ENCODE data around the gene SCMH1.

SCMH1 gene

GRCh38 chr1:41169799-41170180, 72.3 kb downstream of the SCMH1 start:
- no peak for TF ChIP-seq REST (IDR thresholded peaks at IDR 0.05; ENCODE audit: low read depth)
- TF ChIP-seq NFIC (IDR thresholded peaks at IDR 0.05), result no peak
- no peak for TF ChIP-seq CREB1 (IDR thresholded peaks at IDR 0.05; ENCODE audit: low read depth)
- no peak for TF ChIP-seq TAF1 (IDR thresholded peaks at IDR 0.05; ENCODE audit: low read depth)
- no peak for TF ChIP-seq RAD21 (IDR thresholded peaks at IDR 0.05; ENCODE audit: low read depth)
- no peak for TF ChIP-seq TEAD4 (IDR thresholded peaks at IDR 0.05)
- TF ChIP-seq EP300 (IDR thresholded peaks at IDR 0.05; ENCODE audit: borderline replicate concordance), result no peak
- TF ChIP-seq CEBPB (IDR thresholded peaks at IDR 0.05), result no peak
- no peak for TF ChIP-seq ZBTB7A (IDR thresholded peaks at IDR 0.05; ENCODE audit: low read depth)
- no peak for TF ChIP-seq MAX (IDR thresholded peaks at IDR 0.05)
- no peak for TF ChIP-seq YY1 (IDR thresholded peaks at IDR 0.05; ENCODE audit: low read depth)
- TF ChIP-seq, protein P1, sequence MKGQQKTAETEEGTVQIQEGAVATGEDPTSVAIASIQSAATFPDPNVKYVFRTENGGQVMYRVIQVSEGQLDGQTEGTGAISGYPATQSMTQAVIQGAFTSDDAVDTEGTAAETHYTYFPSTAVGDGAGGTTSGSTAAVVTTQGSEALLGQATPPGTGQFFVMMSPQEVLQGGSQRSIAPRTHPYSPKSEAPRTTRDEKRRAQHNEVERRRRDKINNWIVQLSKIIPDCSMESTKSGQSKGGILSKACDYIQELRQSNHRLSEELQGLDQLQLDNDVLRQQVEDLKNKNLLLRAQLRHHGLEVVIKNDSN (IDR thresholded peaks at IDR 0.05), result no peak
- TF ChIP-seq FOXM1 (IDR thresholded peaks at IDR 0.05; ENCODE audit: borderline replicate concordance, low read depth), result no peak

- no peak for TF ChIP-seq CREB1 (IDR thresholded peaks at IDR 0.05; ENCODE audit: low read depth)
- no peak for TF ChIP-seq TCF12 (IDR thresholded peaks at IDR 0.05; ENCODE audit: low read depth)
- TF ChIP-seq RAD21 (IDR thresholded peaks at IDR 0.05; ENCODE audit: low read depth), result no peak
- TF ChIP-seq, protein P1 (IDR thresholded peaks at IDR 0.05), result no peak
- no peak for TF ChIP-seq FOXM1 (IDR thresholded peaks at IDR 0.05; ENCODE audit: borderline replicate concordance, low read depth)
- no peak for TF ChIP-seq REST (IDR thresholded peaks at IDR 0.05; ENCODE audit: low read depth)
- TF ChIP-seq YY1 (IDR thresholded peaks at IDR 0.05; ENCODE audit: low read depth), result no peak
- no peak for TF ChIP-seq TEAD4 (IDR thresholded peaks at IDR 0.05)
- no peak for TF ChIP-seq ZBTB7A (IDR thresholded peaks at IDR 0.05; ENCODE audit: low read depth)
- TF ChIP-seq EP300 (IDR thresholded peaks at IDR 0.05; ENCODE audit: borderline replicate concordance), result no peak
- no peak for TF ChIP-seq EGR1 (IDR thresholded peaks at IDR 0.05)
- no peak for TF ChIP-seq MAX (IDR thresholded peaks at IDR 0.05)
- TF ChIP-seq NFIC (IDR thresholded peaks at IDR 0.05), result no peak
These were observed 72.9 kb downstream of the SCMH1 start for GRCh38 chr1:41169066-41169798.

DNA sequence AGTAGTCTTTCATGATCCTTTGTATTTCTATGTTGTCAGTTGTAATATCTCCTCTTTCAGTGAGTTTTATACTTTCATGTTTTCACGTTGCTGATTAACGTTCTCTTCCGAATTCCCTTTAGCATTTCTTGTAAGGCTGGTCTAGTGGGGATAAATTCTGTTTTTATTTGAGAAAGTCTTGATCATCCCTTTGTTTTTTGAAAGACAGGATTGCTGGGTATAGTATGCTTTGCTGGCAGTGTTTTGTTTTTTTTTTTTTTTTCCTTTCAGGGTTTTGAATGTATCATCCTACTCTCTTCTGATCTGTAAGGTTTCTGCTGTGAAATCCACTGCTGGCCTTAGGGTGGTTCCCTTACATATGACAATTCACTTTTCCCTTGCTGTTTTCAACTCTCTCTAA, 74.4 kb downstream of the SCMH1 start:
- TF ChIP-seq TEAD4 (IDR thresholded peaks at IDR 0.05) (no peak), MAX (IDR thresholded peaks at IDR 0.05) (no peak), CREB1 (IDR thresholded peaks at IDR 0.05; ENCODE audit: low read depth) (no peak), REST (IDR thresholded peaks at IDR 0.05; ENCODE audit: low read depth) (no peak), YY1 (IDR thresholded peaks at IDR 0.05; ENCODE audit: low read depth) (no peak), NFIC (IDR thresholded peaks at IDR 0.05) (no peak), TAF1 (IDR thresholded peaks at IDR 0.05; ENCODE audit: low read depth) (no peak), FOXM1 (IDR thresholded peaks at IDR 0.05; ENCODE audit: borderline replicate concordance, low read depth) (no peak), TCF12 (IDR thresholded peaks at IDR 0.05; ENCODE audit: low read depth) (no peak), ZBTB7A (IDR thresholded peaks at IDR 0.05; ENCODE audit: low read depth) (no peak), RAD21 (IDR thresholded peaks at IDR 0.05; ENCODE audit: low read depth) (no peak), EGR1 (IDR thresholded peaks at IDR 0.05) (no peak), CEBPB (IDR thresholded peaks at IDR 0.05) (no peak), EP300 (IDR thresholded peaks at IDR 0.05; ENCODE audit: borderline replicate concordance) (no peak)
- TF ChIP-seq, protein P1 (IDR thresholded peaks at IDR 0.05), result no peak
